H9 (cell line): Measurements from ENCODE around the gene WLS. TPM values are rescaled to one million over a fixed set of nuclear protein-coding genes. Genes with fewer than 3 reads are reported as not detected.

ENCODE experiments used
- DNase-seq: peaks from one replicate; pipeline ENCODE4 v3.0.0-alpha.2; 2017
- H2AFZ ChIP-seq: one replicate; pipeline ENCODE4 v1.6.1; 2013; ENCODE audit warnings: mild to moderate bottlenecking, low read length, control low read depth, moderate library complexity
- H2AK5ac ChIP-seq: 2 replicates; pipeline ENCODE4 v1.6.1; 2013; ENCODE audit warnings: low read length, control low read depth, mixed read lengths; ENCODE audit not compliant: insufficient read length
- H2BK120ac ChIP-seq: one replicate; pipeline ENCODE4 v1.6.1; 2013; ENCODE audit warnings: low read depth, mild to moderate bottlenecking, low read length, control low read depth, inconsistent platforms; ENCODE audit not compliant: poor library complexity, severe bottlenecking
- H2BK12ac ChIP-seq: 2 replicates; pipeline ENCODE4 v1.6.1; 2013; ENCODE audit warnings: low read length, control low read depth, mixed read lengths, low read depth; ENCODE audit not compliant: insufficient read length
- H2BK15ac ChIP-seq: 2 replicates; pipeline ENCODE4 v1.6.1; 2013; ENCODE audit warnings: low read depth, low read length, control low read depth
- H2BK20ac ChIP-seq: one replicate; pipeline ENCODE4 v1.6.1; 2013; ENCODE audit warnings: low read depth, mild to moderate bottlenecking, low read length, control low read depth, inconsistent platforms; ENCODE audit not compliant: poor library complexity, severe bottlenecking
- H2BK5ac ChIP-seq: 2 replicates; pipeline ENCODE4 v1.6.1; 2013; ENCODE audit warnings: low read length, control low read depth, mixed read lengths; ENCODE audit not compliant: insufficient read length
- H3K14ac ChIP-seq: 2 replicates; pipeline ENCODE4 v1.6.1; 2013; ENCODE audit warnings: low read length, control low read depth; ENCODE audit not compliant: insufficient read depth
- H3K18ac ChIP-seq: 2 replicates; pipeline ENCODE4 v1.6.1; 2013; ENCODE audit warnings: low read depth, mild to moderate bottlenecking, mixed read lengths, low read length, control low read depth; ENCODE audit not compliant: insufficient read length
- H3K23ac ChIP-seq: 2 replicates; pipeline ENCODE4 v1.6.1; 2013; ENCODE audit warnings: low read length, control low read depth, mixed read lengths, low read depth; ENCODE audit not compliant: insufficient read length
- H3K23me2 ChIP-seq: 2 replicates; pipeline ENCODE4 v1.6.1; 2013; ENCODE audit warnings: low read depth, mild to moderate bottlenecking, mixed read lengths, low read length, control low read depth; ENCODE audit not compliant: insufficient read length, poor library complexity, severe bottlenecking
- H3K27ac ChIP-seq: 2 replicates; pipeline ENCODE4 v1.5.1; 2013; ENCODE audit warnings: low read length, control low read depth, mixed read lengths, low read depth; ENCODE audit not compliant: insufficient read length
- H3K27me3 ChIP-seq: 2 replicates; pipeline ENCODE4 v1.6.1; 2013; ENCODE audit warnings: low read length, control low read depth, inconsistent platforms; ENCODE audit not compliant: insufficient read depth
- H3K4ac ChIP-seq: 2 replicates; pipeline ENCODE4 v1.6.1; 2013; ENCODE audit warnings: low read depth, mild to moderate bottlenecking, control low read depth, inconsistent platforms, low read length, moderate library complexity
- H3K4me1 ChIP-seq: 2 replicates; pipeline ENCODE4 v1.6.1; 2013; ENCODE audit warnings: low read length, control low read depth, inconsistent platforms; ENCODE audit not compliant: insufficient read depth
- H3K4me2 ChIP-seq: 2 replicates; pipeline ENCODE4 v1.6.1; 2013; ENCODE audit warnings: low read length, control low read depth, mixed read lengths; ENCODE audit not compliant: insufficient read length, insufficient read depth
- H3K56ac ChIP-seq: 2 replicates; pipeline ENCODE4 v1.6.1; 2013; ENCODE audit warnings: low read depth, mild to moderate bottlenecking, mixed read lengths, low read length, control low read depth; ENCODE audit not compliant: insufficient read length
- H3K79me1 ChIP-seq: 2 replicates; pipeline ENCODE4 v1.6.1; 2013; ENCODE audit warnings: low read depth, mild to moderate bottlenecking, moderate library complexity, low read length, control low read depth, inconsistent platforms; ENCODE audit not compliant: insufficient read depth, poor library complexity, severe bottlenecking
- H3K79me2 ChIP-seq: 2 replicates; pipeline ENCODE4 v1.6.1; 2013; ENCODE audit warnings: low read length, control low read depth, inconsistent platforms; ENCODE audit not compliant: insufficient read depth
- H3K9ac ChIP-seq: 2 replicates; pipeline ENCODE4 v1.6.1; 2013; ENCODE audit warnings: low read length, control low read depth, mixed read lengths; ENCODE audit not compliant: insufficient read length; ENCODE audit errors: extremely low read depth
- H3K9me3 ChIP-seq: one replicate; pipeline ENCODE4 v1.6.1; 2013; ENCODE audit warnings: low read depth, low read length, inconsistent platforms; ENCODE audit not compliant: control insufficient read depth
- H3T11ph ChIP-seq: one replicate; pipeline ENCODE4 v1.6.1; 2013; ENCODE audit warnings: mild to moderate bottlenecking, low read length, control low read depth, inconsistent platforms
- H4K20me1 ChIP-seq: one replicate; pipeline ENCODE4 v1.6.1; 2013; ENCODE audit not compliant: control insufficient read depth, insufficient read length, insufficient read depth
- H4K5ac ChIP-seq: 2 replicates; pipeline ENCODE4 v1.6.1; 2013; ENCODE audit warnings: low read depth, mild to moderate bottlenecking, mixed read lengths, low read length, control low read depth; ENCODE audit not compliant: insufficient read length
- H4K8ac ChIP-seq: replicated peaks from 2 replicates; pipeline ENCODE4 v1.6.1; 2013; ENCODE audit warnings: low read length, control low read depth, mixed read lengths, low read depth; ENCODE audit not compliant: insufficient read length
- H4K91ac ChIP-seq: 2 replicates; pipeline ENCODE4 v1.6.1; 2013; ENCODE audit warnings: low read depth, mild to moderate bottlenecking, moderate library complexity, mixed read lengths, low read length, control low read depth; ENCODE audit not compliant: insufficient read length
- H3K27ac Mint-ChIP-seq, 3 experiments: 2 replicates in 2 of 3; 3 replicates in 1 of 3; pipeline ENCODE4 v1.8.0; 2020 to 2021; ENCODE audit warnings: mixed read lengths in 3 of 3, mild to moderate bottlenecking in 1 of 3, moderate library complexity in 1 of 3
- H3K27me3 Mint-ChIP-seq: 2 replicates; pipeline ENCODE4 v1.8.0; 2021; ENCODE audit warnings: low read depth, mild to moderate bottlenecking, moderate library complexity, mixed read lengths
- H3K36me3 Mint-ChIP-seq, 3 experiments: 2 replicates in 2 of 3; 3 replicates in 1 of 3; pipeline ENCODE4 v1.8.0; 2020 to 2021; ENCODE audit warnings: low read depth in 3 of 3, mixed read lengths in 3 of 3; ENCODE audit not compliant: insufficient read depth in 1 of 3
- H3K4me1 Mint-ChIP-seq, 2 experiments: 2 replicates each; pipeline ENCODE4 v1.8.0; 2020; ENCODE audit warnings: mixed read lengths in 2 of 2
- H3K4me3 Mint-ChIP-seq, 2 experiments: 2 replicates in 1 of 2; 3 replicates in 1 of 2; pipeline ENCODE4 v1.8.0; 2020 to 2021; ENCODE audit warnings: mild to moderate bottlenecking in 2 of 2, mixed read lengths in 2 of 2, moderate library complexity in 1 of 2
- H3K9me3 Mint-ChIP-seq, 2 experiments: 2 replicates in 1 of 2; 3 replicates in 1 of 2; pipeline ENCODE4 v1.8.0; 2020; ENCODE audit warnings: mild to moderate bottlenecking in 2 of 2, mixed read lengths in 2 of 2, moderate library complexity in 1 of 2
- CTCF ChIP-seq: fragments of 200-600 bp; sonication (generic); conservative IDR thresholded peaks from 3 replicates; pipeline ENCODE4 v1.8.0; 2021; ENCODE audit warnings: antibody characterized with exemption, mild to moderate bottlenecking
- WGBS: extraction: QIAGEN DNeasy Blood & Tissue Kit; methylation state at CpG from one replicate; pipeline ENCODE4 v1.1.7; 2013; ENCODE audit warnings: missing lambda C conversion rate, low lambda C conversion rate, mixed read lengths; ENCODE audit not compliant: insufficient read length; ENCODE audit errors: extremely low coverage; 5-methylcytosine and 5-hydroxymethylcytosine counted together
- total RNA-seq: library from RNA; stranded (reverse); gene quantifications from 2 replicates; pipeline ENCODE4 v1.2.1, GENCODE V29; 2021

The WLS gene
- total RNA-seq, 1 experiment from 2014 or later, result 0.94 TPM

DNA sequence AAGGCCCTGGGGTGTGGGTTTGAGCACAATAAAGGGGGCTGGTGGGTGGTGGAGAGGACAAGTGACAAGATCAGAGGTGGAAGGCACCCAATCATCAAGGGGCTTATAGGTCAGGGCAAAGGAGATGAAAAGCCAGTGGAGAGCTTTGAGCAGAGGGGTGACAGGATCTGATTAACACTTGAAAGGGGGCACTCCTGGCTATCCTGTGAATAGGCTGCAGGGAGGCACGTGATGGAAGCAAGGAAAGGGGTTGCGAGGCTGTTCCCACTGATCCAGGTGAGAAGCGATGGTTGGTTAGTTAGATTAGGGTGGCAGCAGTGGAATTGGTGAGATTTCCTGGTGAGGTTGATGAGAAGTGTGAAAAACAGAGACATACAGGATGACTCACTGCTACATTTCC is 80.6 kb downstream of the WLS start:
- H2BK12ac ChIP-seq, result no peak overlapping the region
- no peak overlapping the region for H2BK20ac ChIP-seq
- no peaks in the 10 kb centered on the region for H3K79me2 ChIP-seq
- no peaks in the 10 kb centered on the region; the same call in 1 of the 2 replicates for H3K4me1 ChIP-seq
- Mint-ChIP-seq H3K9me3 (peaks cover 0 to 1% of the 10 kb centered on the region in 2 experiments; a peak in 1 of 5 replicates), H3K4me3 (no peak overlapping the region), H3K27ac (no peak overlapping the region), H3K36me3 (no peaks in the 10 kb centered on the region), H3K27me3 (peaks cover 7% of the 10 kb centered on the region; the same call in 1 of the 2 replicates), H3K4me1 (peaks cover 7 to 11% of the 10 kb centered on the region in 2 experiments)
- H4K20me1 ChIP-seq, result no peaks in the 10 kb centered on the region
- H3K4me2 ChIP-seq, result no peak overlapping the region
- H3K14ac ChIP-seq, result no peak overlapping the region
- no peaks in the 10 kb centered on the region for H3K27me3 ChIP-seq
- H3K23me2 ChIP-seq, result no peaks in the 10 kb centered on the region
- no peak overlapping the region for H4K5ac ChIP-seq
- H4K91ac ChIP-seq, result no peak overlapping the region
- H3K23ac ChIP-seq, result no peak overlapping the region
- H2AK5ac ChIP-seq, result no peak overlapping the region
- no peak overlapping the region for H3T11ph ChIP-seq
- H2BK15ac ChIP-seq, result no peak overlapping the region
- no peak overlapping the region for H3K56ac ChIP-seq
- no peak for DNase-seq
- H3K18ac ChIP-seq, result no peak overlapping the region
- no CpG with 5 or more reads among the region's 3 CpGs for WGBS
- no peaks in the 10 kb centered on the region for H3K79me1 ChIP-seq
- H3K9me3 ChIP-seq, result no peaks in the 10 kb centered on the region
- no peak overlapping the region for H3K27ac ChIP-seq
- H2BK5ac ChIP-seq, result no peak overlapping the region
- H4K8ac ChIP-seq, result no peak overlapping the region
- no peak overlapping the region for H3K9ac ChIP-seq
- no peak overlapping the region for H2AFZ ChIP-seq
- no peak overlapping the region for H2BK120ac ChIP-seq
- TF ChIP-seq CTCF, result no peak
- H3K4ac ChIP-seq, result no peak overlapping the region
